Measurements from ENCODE around the gene UCP3.

DNA sequence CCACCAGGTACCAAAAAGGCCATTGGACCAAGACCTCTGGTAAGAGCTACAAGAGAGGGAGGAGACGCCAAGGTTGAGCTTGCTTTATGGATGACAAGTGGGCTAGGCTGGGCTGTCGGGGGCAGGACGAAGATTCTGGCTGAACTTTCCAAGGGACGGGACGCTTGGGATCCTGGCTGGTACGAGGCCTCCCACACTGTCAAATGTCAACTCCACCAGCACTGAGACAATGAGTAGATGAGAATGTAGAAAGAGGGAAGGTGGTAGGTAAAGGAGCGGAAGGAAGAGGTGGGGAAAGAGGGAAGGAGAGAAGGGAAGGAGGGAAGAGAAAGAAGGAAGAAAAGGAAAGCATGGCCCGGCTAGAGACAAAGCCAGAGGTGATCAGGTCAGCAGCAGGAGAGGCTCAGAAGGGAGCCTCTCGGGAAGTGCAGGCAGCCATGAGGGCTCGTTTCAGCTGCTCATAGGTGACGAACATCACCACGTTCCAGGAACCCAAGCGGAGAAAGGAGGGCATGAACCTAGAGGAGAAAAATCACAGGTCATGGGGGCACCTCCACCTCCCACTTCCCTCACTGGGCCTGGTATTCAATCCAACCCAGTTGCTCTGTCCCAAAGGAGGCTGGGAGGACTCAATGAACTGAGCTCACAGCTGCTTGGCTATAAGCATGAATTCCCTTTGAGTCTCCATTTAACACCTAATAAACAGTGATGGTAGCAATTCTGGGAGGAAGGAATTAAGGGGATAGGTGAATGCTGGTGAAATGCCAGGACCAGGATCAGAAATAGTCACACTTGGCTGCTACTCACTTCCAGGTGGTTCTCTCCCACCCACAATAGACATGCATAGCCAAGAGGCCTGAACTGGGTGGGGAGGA lies 34.0 kb downstream of the UCP3 start:
- TF ChIP-seq, protein P1, sequence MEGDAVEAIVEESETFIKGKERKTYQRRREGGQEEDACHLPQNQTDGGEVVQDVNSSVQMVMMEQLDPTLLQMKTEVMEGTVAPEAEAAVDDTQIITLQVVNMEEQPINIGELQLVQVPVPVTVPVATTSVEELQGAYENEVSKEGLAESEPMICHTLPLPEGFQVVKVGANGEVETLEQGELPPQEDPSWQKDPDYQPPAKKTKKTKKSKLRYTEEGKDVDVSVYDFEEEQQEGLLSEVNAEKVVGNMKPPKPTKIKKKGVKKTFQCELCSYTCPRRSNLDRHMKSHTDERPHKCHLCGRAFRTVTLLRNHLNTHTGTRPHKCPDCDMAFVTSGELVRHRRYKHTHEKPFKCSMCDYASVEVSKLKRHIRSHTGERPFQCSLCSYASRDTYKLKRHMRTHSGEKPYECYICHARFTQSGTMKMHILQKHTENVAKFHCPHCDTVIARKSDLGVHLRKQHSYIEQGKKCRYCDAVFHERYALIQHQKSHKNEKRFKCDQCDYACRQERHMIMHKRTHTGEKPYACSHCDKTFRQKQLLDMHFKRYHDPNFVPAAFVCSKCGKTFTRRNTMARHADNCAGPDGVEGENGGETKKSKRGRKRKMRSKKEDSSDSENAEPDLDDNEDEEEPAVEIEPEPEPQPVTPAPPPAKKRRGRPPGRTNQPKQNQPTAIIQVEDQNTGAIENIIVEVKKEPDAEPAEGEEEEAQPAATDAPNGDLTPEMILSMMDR (IDR thresholded peaks at IDR 0.05; ENCODE audit: insufficient read depth, low read length, poor library complexity, severe bottlenecking) = no peak
- no peak for TF ChIP-seq EZH2phosphoT487 (conservative IDR thresholded peaks at IDR 0.05; ENCODE audit: low read length)

Data from SU-DHL-6 (cell line).